Subcutaneous abdominal adipose tissue (tissue), 5 donors: ENCODE measurements around the gene ZNF578.
A peak's percentile ranks its signal among the peaks of the same experiment; 100 is the strongest.
"Not testable (repeated sequence)": the region's sequence is repeated elsewhere in the genome, so short reads cannot be mapped to it uniquely, and the experiment has no call there.

ENCODE experiments used
- H3K27ac ChIP-seq: one replicate; pipeline ENCODE4 v1.7.0; 2013; ENCODE audit warnings: low read depth, mild to moderate bottlenecking, inconsistent platforms, low read length, moderate library complexity
- H3K27me3 ChIP-seq, 5 donors: one replicate each; pipeline ENCODE4 v1.7.0; 2013; ENCODE audit warnings: low read length in 5 of 5, inconsistent platforms in 1 of 5; ENCODE audit not compliant: control insufficient read depth in 5 of 5, insufficient read depth in 4 of 5
- H3K36me3 ChIP-seq, 5 donors: one replicate each; pipeline ENCODE4 v1.7.0; 2013; ENCODE audit warnings: low read length in 5 of 5; ENCODE audit not compliant: control insufficient read depth in 5 of 5, insufficient read depth in 5 of 5
- H3K4me1 ChIP-seq, 5 donors: one replicate each; pipeline ENCODE4 v1.7.0; 2013; ENCODE audit warnings: low read length in 5 of 5, mild to moderate bottlenecking in 3 of 5, moderate library complexity in 1 of 5; ENCODE audit not compliant: control insufficient read depth in 5 of 5, insufficient read depth in 5 of 5
- H3K4me3 ChIP-seq, 5 donors: one replicate each; pipeline ENCODE4 v1.7.0; 2013; ENCODE audit warnings: low read length in 5 of 5, low read depth in 1 of 5
- H3K9ac ChIP-seq, 5 donors: one replicate each; pipeline ENCODE4 v1.7.0; 2013; ENCODE audit warnings: low read length in 5 of 5, mild to moderate bottlenecking in 4 of 5, moderate library complexity in 3 of 5
- H3K9me3 ChIP-seq, 5 donors: one replicate each; pipeline ENCODE4 v1.7.0; 2013; ENCODE audit warnings: low read length in 5 of 5; ENCODE audit not compliant: control insufficient read depth in 5 of 5
- donor health status: healthy.
- donor health status: healthy.
- donor health status: healthy.
- donor health status: healthy.
- donor health status: healthy.

The ZNF578 gene

GRCh38 chr19:52474351-52475127 is 21.2 kb downstream of the ZNF578 start:
- peaks cover 0 to 5% (median 0%) of the 10 kb centered on the region in 5 donors for H3K36me3 ChIP-seq

DNA sequence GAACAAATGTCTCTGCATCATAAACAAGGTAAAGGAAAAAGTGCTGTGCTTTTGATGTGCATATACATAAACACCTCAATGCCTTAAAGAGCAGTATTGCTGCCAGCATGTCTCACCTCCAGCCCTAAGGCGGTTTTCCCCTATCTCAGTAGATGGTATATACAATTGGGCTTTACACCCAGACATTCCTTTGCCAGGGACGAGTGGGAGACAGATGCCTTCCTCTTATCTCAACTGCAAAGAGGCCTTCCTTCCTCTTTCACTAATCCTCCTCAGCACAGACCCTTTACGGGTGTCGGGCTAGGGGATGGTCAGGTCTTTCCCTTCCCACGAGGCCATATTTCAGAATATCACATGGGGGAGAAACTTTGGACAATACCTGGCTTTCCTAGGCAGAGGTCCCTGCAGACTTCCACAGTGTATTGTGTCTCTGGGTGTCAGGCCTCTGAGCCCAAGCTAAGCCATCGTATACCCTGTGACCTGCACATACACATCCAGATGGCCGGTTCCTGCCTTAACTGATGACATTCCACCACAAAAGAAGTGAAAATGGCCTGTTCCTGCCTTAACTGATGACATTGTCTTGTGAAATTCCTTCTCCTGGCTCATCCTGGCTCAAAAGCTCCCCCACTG is 30.9 kb downstream of the ZNF578 start:
- not testable (repeated sequence) for H3K27ac ChIP-seq, H3K36me3 ChIP-seq, H3K27me3 ChIP-seq, H3K9ac ChIP-seq, H3K4me1 ChIP-seq
- H3K9me3 ChIP-seq = peaks cover 23 to 87% (median 65%) of the 10 kb centered on the region in 5 donors
- H3K4me3 ChIP-seq = peak overlapping the region in 2 of 5 donors; percentile 8 to 9

More at GRCh38 chr19:52474351-52475127, 21.2 kb downstream of the ZNF578 start:
- Histone ChIP-seq H3K9ac (no peak overlapping the region), H3K4me3 (peak overlapping the region in 3 of 5 donors; percentile 32 to 64 (median 52)), H3K27ac (no peak overlapping the region), H3K27me3 (no peaks in the 10 kb centered on the region), H3K4me1 (no peaks in the 10 kb centered on the region), H3K9me3 (peaks cover 67 to 98% (median 96%) of the 10 kb centered on the region in 5 donors)

- not testable (repeated sequence) for H3K27ac ChIP-seq, H3K9ac ChIP-seq, H3K4me1 ChIP-seq, H3K36me3 ChIP-seq, H3K27me3 ChIP-seq
- Histone ChIP-seq H3K9me3 (peaks cover 23 to 82% (median 65%) of the 10 kb centered on the region in 5 donors), H3K4me3 (peak overlapping the region in 1 of 5 donors; percentile 28)
Observed at GRCh38 chr19:52485064-52485463, 31.7 kb downstream of the ZNF578 start.

- H3K36me3 ChIP-seq, H3K27me3 ChIP-seq, H3K27ac ChIP-seq, H3K9ac ChIP-seq, H3K4me1 ChIP-seq: not testable (repeated sequence)
- Histone ChIP-seq H3K4me3 (peak overlapping the region in 1 of 5 donors; percentile 28), H3K9me3 (peaks cover 23 to 78% (median 62%) of the 10 kb centered on the region in 5 donors)
Observed at GRCh38 chr19:52485561-52486240, 32.3 kb downstream of the ZNF578 start.

- Histone ChIP-seq H3K36me3 (no peaks in the 10 kb centered on the region), H3K4me3 (peak overlapping the region; percentile 18 to 53 (median 51)), H3K27me3 (no peaks in the 10 kb centered on the region), H3K4me1 (peaks cover 0 to 10% (median 0%) of the 10 kb centered on the region in 5 donors), H3K9ac (no peak overlapping the region), H3K27ac (no peak overlapping the region), H3K9me3 (peaks cover 0 to 58% (median 24%) of the 10 kb centered on the region in 5 donors)
Observed at GRCh38 chr19:52492201-52492993, 39.0 kb downstream of the ZNF578 start.

DNA sequence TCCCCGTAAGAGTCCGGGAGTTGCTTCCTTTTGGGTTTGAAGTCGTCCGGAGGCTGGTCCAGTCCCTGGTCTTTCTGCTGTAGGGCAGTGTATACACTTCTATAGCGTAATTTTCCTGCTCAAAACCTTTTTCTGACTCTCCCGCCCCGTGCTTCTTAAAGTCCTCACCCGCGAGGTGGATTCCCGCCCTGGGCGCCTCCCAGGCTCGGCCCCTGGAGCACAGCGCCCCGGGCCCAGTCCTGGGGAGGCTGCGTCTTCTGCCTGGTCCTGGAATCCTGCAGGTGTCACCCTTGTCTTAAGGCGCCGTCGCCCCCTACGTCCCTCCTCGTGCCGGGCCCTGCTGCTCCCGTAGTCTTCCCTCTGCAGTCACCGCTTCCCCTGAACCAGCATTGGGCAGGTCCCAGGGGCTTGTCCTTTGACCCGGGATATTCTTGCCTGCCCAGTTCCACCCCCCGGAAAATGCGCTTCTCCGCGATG is 39.7 kb downstream of the ZNF578 start:
- Histone ChIP-seq H3K4me1 (peaks cover 0 to 10% (median 0%) of the 10 kb centered on the region in 5 donors), H3K9ac (no peak overlapping the region), H3K27ac (no peak overlapping the region), H3K36me3 (no peaks in the 10 kb centered on the region), H3K9me3 (peaks cover 0 to 57% (median 22%) of the 10 kb centered on the region in 5 donors), H3K4me3 (peak overlapping the region; percentile 18 to 53 (median 51)), H3K27me3 (no peaks in the 10 kb centered on the region)

- Histone ChIP-seq H3K36me3 (no peaks in the 10 kb centered on the region), H3K27ac (no peak overlapping the region), H3K4me3 (no peak overlapping the region), H3K27me3 (no peaks in the 10 kb centered on the region), H3K4me1 (peaks cover 0 to 10% (median 0%) of the 10 kb centered on the region in 5 donors), H3K9me3 (peaks cover 4 to 60% (median 27%) of the 10 kb centered on the region in 5 donors), H3K9ac (no peak overlapping the region)
Observed at GRCh38 chr19:52494518-52494917, 41.2 kb downstream of the ZNF578 start.

GRCh38 chr19:52498571-52498970 is 45.2 kb downstream of the ZNF578 start:
- no peak overlapping the region for H3K27ac ChIP-seq
- no peaks in the 10 kb centered on the region for H3K4me1 ChIP-seq
- H3K36me3 ChIP-seq = peaks cover 0 to 15% (median 9%) of the 10 kb centered on the region in 5 donors

DNA sequence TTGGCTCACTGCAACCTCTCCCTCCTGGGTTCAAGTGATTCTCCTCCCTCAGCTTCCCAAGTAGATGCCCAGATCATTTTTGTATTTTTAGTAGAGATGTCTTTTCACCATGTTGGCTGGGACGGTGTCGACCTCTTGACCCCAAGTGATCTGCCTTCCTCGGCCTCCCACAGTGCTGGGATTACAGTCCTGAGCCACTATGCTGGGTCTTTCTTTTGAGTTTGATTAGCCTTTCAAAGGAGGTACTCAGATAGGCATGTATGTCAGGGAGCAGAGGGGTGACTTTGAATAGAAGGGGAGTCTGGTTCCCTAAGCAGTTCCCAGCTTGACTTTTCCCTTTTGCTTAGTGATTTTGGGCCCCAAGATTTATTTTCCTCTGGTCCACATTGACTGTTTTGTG is 47.1 kb downstream of the ZNF578 start:
- not testable (repeated sequence) for H3K4me3 ChIP-seq, H3K27me3 ChIP-seq, H3K4me1 ChIP-seq, H3K27ac ChIP-seq, H3K9ac ChIP-seq
- Histone ChIP-seq H3K9me3 (peaks cover 4 to 52% (median 18%) of the 10 kb centered on the region in 5 donors), H3K36me3 (peaks cover 0 to 16% (median 15%) of the 10 kb centered on the region in 5 donors)

More at GRCh38 chr19:52498571-52498970, 45.2 kb downstream of the ZNF578 start:
- Histone ChIP-seq H3K4me3 (peak overlapping the region in 1 of 5 donors; percentile 29), H3K9me3 (peaks cover 2 to 56% (median 18%) of the 10 kb centered on the region in 5 donors), H3K9ac (no peak overlapping the region), H3K27me3 (no peaks in the 10 kb centered on the region)
